T-cell (primary cell): ENCODE results near the gene ERMARD. TPM values are rescaled to one million over a fixed set of nuclear protein-coding genes. Genes with fewer than 3 reads are reported as not detected.

Experiments used
- ATAC-seq, 4 experiments: fragments of 200-7000 bp in 3 of 4; fragments of 150-1000 bp in 1 of 4; cut with Tn5 transposase; replicated peaks in 1 of 4; 1 replicate in 3 of 4; 2 replicates in 1 of 4; pipeline ENCODE4 v1.10.0; 2021; ENCODE audit warnings: moderate library complexity in 3 of 4, mild to moderate bottlenecking in 2 of 4, moderate number of reproducible peaks in 1 of 4
- CTCF ChIA-PET, 2 donors: fragments of 300-600 bp; sonication (Branson Sonifier 250); formaldehyde crosslinking; loops; one replicate each; lab custom pipeline; 2022; ENCODE audit warnings: antibody characterized with exemption in 2 of 2; lab: Charles Lee
- POLR2A ChIA-PET, 2 donors: fragments of 300-600 bp; sonication (Branson Sonifier 250); formaldehyde crosslinking; loops; one replicate each; lab custom pipeline; 2022; ENCODE audit warnings: antibody characterized with exemption in 2 of 2; lab: Charles Lee
- DNase-seq, 35 experiments: peaks; one replicate each; pipeline versions ENCODE4 v3.0.0 to v3.0.0-alpha.2; 2013 to 2023
- H3K27ac ChIP-seq: one replicate; pipeline ENCODE4 v1.5.1; 2013; ENCODE audit warnings: low read length
- H3K27me3 ChIP-seq, 2 experiments: replicated peaks in 1 of 2; 1 replicate in 1 of 2; 2 replicates in 1 of 2; pipeline versions ENCODE4 v1.6.1 to v1.7.0; 2013; ENCODE audit warnings: low read length in 1 of 2, mixed read lengths in 1 of 2; ENCODE audit not compliant: control insufficient read depth in 2 of 2, insufficient read depth in 2 of 2; ENCODE audit errors: extremely low read depth in 1 of 2
- H3K36me3 ChIP-seq, 2 donors: 1 replicate in 1 of 2; 2 replicates in 1 of 2; pipeline versions ENCODE4 v1.6.1 to v1.7.0; 2013; ENCODE audit warnings: low read length in 1 of 2; ENCODE audit not compliant: control insufficient read depth in 2 of 2, insufficient read depth in 1 of 2; ENCODE audit errors: extremely low read depth in 1 of 2
- H3K4me1 ChIP-seq, 2 experiments: 1 replicate in 1 of 2; 2 replicates in 1 of 2; pipeline versions ENCODE4 v1.6.1 to v1.7.0; 2013; ENCODE audit warnings: low read length in 2 of 2, mixed read lengths in 1 of 2; ENCODE audit not compliant: insufficient read depth in 2 of 2, control insufficient read depth in 1 of 2; ENCODE audit errors: extremely low read depth in 1 of 2
- H3K4me3 ChIP-seq, 2 donors: 1 replicate in 1 of 2; 2 replicates in 1 of 2; pipeline versions ENCODE4 v1.5.1 to v1.7.0; 2013; ENCODE audit warnings: mild to moderate bottlenecking in 2 of 2, low read length in 1 of 2, moderate library complexity in 1 of 2; ENCODE audit not compliant: control insufficient read depth in 1 of 2; ENCODE audit errors: extremely low read depth in 1 of 2
- H3K9me3 ChIP-seq: 2 replicates; pipeline ENCODE4 v1.7.0; 2013
- H3K27ac Mint-ChIP-seq, 2 donors: one replicate each; pipeline ENCODE4 v1.8.0; 2020 to 2021; ENCODE audit warnings: mild to moderate bottlenecking in 2 of 2, mixed read lengths in 2 of 2
- H3K27me3 Mint-ChIP-seq, 2 donors: one replicate each; pipeline ENCODE4 v1.8.0; 2021 to 2022; ENCODE audit warnings: mixed read lengths in 2 of 2
- H3K36me3 Mint-ChIP-seq: one replicate; pipeline ENCODE4 v1.8.0; 2021; ENCODE audit warnings: mixed read lengths
- H3K4me1 Mint-ChIP-seq, 3 donors: one replicate each; pipeline ENCODE4 v1.8.0; 2020 to 2022; ENCODE audit warnings: mixed read lengths in 3 of 3, mild to moderate bottlenecking in 1 of 3
- H3K4me3 Mint-ChIP-seq, 3 donors: one replicate each; pipeline ENCODE4 v1.8.0; 2020 to 2022; ENCODE audit warnings: mild to moderate bottlenecking in 3 of 3, mixed read lengths in 3 of 3, moderate library complexity in 3 of 3
- H3K9me3 Mint-ChIP-seq, 3 donors: one replicate each; pipeline ENCODE4 v1.8.0; 2020 to 2022; ENCODE audit warnings: mixed read lengths in 3 of 3
- WGBS: methylation state at CpG from one replicate; pipeline ENCODE4 v1.1.5; 2013; ENCODE audit warnings: missing lambda C conversion rate; ENCODE audit not compliant: insufficient coverage; 5-methylcytosine and 5-hydroxymethylcytosine counted together
- total RNA-seq, 35 experiments: library from RNA in 6 of 35; stranded (reverse) in 6 of 35; fragments of 120-200 nt in 1 of 35; gene quantifications; one replicate each; pipeline versions ENCODE4 v1.2.1 to v1.2.4 and lab custom pipeline; 2013 to 2026

The ERMARD gene
- total RNA-seq, 5 donors from 2014 or later (not counting 1 experiment from before 2014, with no cell fraction given), result 24.7 to 35.7 (median 29.9) TPM

- Histone ChIP-seq H3K27ac (no peak overlapping the region), H3K27me3 (peaks cover 3 to 38% of the 10 kb centered on the region in 2 experiments), H3K4me3 (no peak overlapping the region), H3K36me3 (peaks cover 3 to 4% of the 10 kb centered on the region in 2 donors), H3K4me1 (peaks cover 2 to 14% of the 10 kb centered on the region in 2 experiments), H3K9me3 (no peaks in the 10 kb centered on the region)
- ATAC-seq, result no peak
- H3K27me3 Mint-ChIP-seq, result peaks cover 19 to 30% of the 10 kb centered on the region in 2 donors
- POLR2A ChIA-PET, result interaction anchor here in 1 of 2 donors (0.6 kb wide), 1 partner anchor 823 kb away, joined by 5 read pairs; no protein-coding TSS in a partner anchor
- H3K4me1 Mint-ChIP-seq, result peaks cover 14 to 22% (median 18%) of the 10 kb centered on the region in 3 donors
- CTCF ChIA-PET, result interaction anchor here (0.6 to 1.1 kb wide), 3 partner anchors 9 to 741 kb away, joined by 3 to 4 read pairs (median 3); no protein-coding TSS in a partner anchor
- H3K27ac Mint-ChIP-seq, result no peak overlapping the region
- no peak for DNase-seq
- no peaks in the 10 kb centered on the region for H3K9me3 Mint-ChIP-seq
- 85% methylated on average over 4 of the region's 4 CpGs for WGBS
- peaks cover 5% of the 10 kb centered on the region for H3K36me3 Mint-ChIP-seq
- H3K4me3 Mint-ChIP-seq, result peak overlapping the region in 2 of 3 donors; percentile 58 to 87
These were observed 37.4 kb downstream of the ERMARD start for GRCh38 chr6:169788809-169789145.

GRCh38 chr6:169789146-169789943 lies 37.9 kb downstream of the ERMARD start:
- 94% methylated on average over 17 of the region's 24 CpGs for WGBS
- peaks cover 3 to 41% of the 10 kb centered on the region in 2 experiments for H3K27me3 ChIP-seq
- H3K4me1 ChIP-seq, result peaks cover 2 to 14% of the 10 kb centered on the region in 2 experiments
- no peaks in the 10 kb centered on the region for H3K9me3 ChIP-seq
- CTCF ChIA-PET, result interaction anchor here (0.5 to 2.6 kb wide), 13 partner anchors 15 to 795 kb away, joined by 3 to 44 read pairs (median 4); no protein-coding TSS in a partner anchor
- POLR2A ChIA-PET, result no interaction called here
- Mint-ChIP-seq H3K27ac (no peak overlapping the region), H3K36me3 (no peaks in the 10 kb centered on the region), H3K27me3 (peaks cover 23 to 30% of the 10 kb centered on the region in 2 donors), H3K9me3 (no peaks in the 10 kb centered on the region), H3K4me3 (peak overlapping the region; percentile 81 to 87 (median 81)), H3K4me1 (peaks cover 14 to 22% (median 18%) of the 10 kb centered on the region in 3 donors)
- H3K36me3 ChIP-seq, result peaks cover 0 to 3% of the 10 kb centered on the region in 2 donors
- no peak for DNase-seq
- no peak for ATAC-seq
- no peak overlapping the region for H3K27ac ChIP-seq
- peak overlapping the region; percentile 52 to 86 for H3K4me3 ChIP-seq

GRCh38 chr6:169789944-169790927 lies 38.8 kb downstream of the ERMARD start:
- Mint-ChIP-seq H3K27ac (peak overlapping the region in 1 of 2 donors; percentile 39), H3K36me3 (no peaks in the 10 kb centered on the region)
- POLR2A ChIA-PET, result interaction anchor here (0.5 to 1.1 kb wide), 2 partner anchors 13 to 69 kb away, joined by 3 read pairs; no protein-coding TSS in a partner anchor

GRCh38 chr6:169791721-169792131 lies 40.3 kb downstream of the ERMARD start:
- Mint-ChIP-seq H3K4me3 (peak overlapping the region in 1 of 3 donors; percentile 87), H3K27ac (no peak overlapping the region), H3K4me1 (peaks cover 14 to 22% (median 18%) of the 10 kb centered on the region in 3 donors), H3K27me3 (peaks cover 24 to 36% of the 10 kb centered on the region in 2 donors), H3K9me3 (no peaks in the 10 kb centered on the region), H3K36me3 (no peaks in the 10 kb centered on the region)
- H3K27ac ChIP-seq, result no peak overlapping the region
- POLR2A ChIA-PET, result no interaction called here
- ATAC-seq (no peak), DNase-seq (no peak)
- H3K27me3 ChIP-seq, result peaks cover 3 to 46% of the 10 kb centered on the region in 2 experiments
- 94% methylated on average over 3 of the region's 6 CpGs for WGBS
- H3K36me3 ChIP-seq, result no peaks in the 10 kb centered on the region
- peaks cover 2 to 14% of the 10 kb centered on the region in 2 experiments for H3K4me1 ChIP-seq
- H3K4me3 ChIP-seq, result no peak overlapping the region
- CTCF ChIA-PET, result interaction anchor here in 1 of 2 donors (2.6 kb wide), 1 partner anchor 13 kb away, joined by 44 read pairs; no protein-coding TSS in a partner anchor
- no peaks in the 10 kb centered on the region for H3K9me3 ChIP-seq

More at GRCh38 chr6:169789944-169790927, 38.8 kb downstream of the ERMARD start:
- Histone ChIP-seq H3K36me3 (no peaks in the 10 kb centered on the region), H3K9me3 (no peaks in the 10 kb centered on the region), H3K27me3 (peaks cover 3 to 46% of the 10 kb centered on the region in 2 experiments), H3K27ac (no peak overlapping the region), H3K4me1 (peaks cover 2 to 14% of the 10 kb centered on the region in 2 experiments), H3K4me3 (peak overlapping the region; percentile 52 to 86)
- under 1% methylated on average over 46 of the region's 61 CpGs for WGBS
- Mint-ChIP-seq H3K27me3 (peaks cover 24 to 31% of the 10 kb centered on the region in 2 donors), H3K4me1 (peaks cover 14 to 22% (median 18%) of the 10 kb centered on the region in 3 donors), H3K9me3 (no peaks in the 10 kb centered on the region), H3K4me3 (peak overlapping the region; percentile 81 to 87 (median 81))
- peak; percentile 31 to 80 (median 64) for DNase-seq
- peak; percentile 95 to 98 (median 97) for ATAC-seq
- CTCF ChIA-PET, result interaction anchor here (0.5 to 2.6 kb wide), 21 partner anchors 14 to 1420 kb away, joined by 3 to 44 read pairs (median 3); no protein-coding TSS in a partner anchor

- Mint-ChIP-seq H3K27ac (no peak overlapping the region), H3K4me3 (no peak overlapping the region), H3K9me3 (no peaks in the 10 kb centered on the region), H3K27me3 (peaks cover 24 to 39% of the 10 kb centered on the region in 2 donors), H3K36me3 (no peaks in the 10 kb centered on the region), H3K4me1 (peaks cover 14 to 22% (median 18%) of the 10 kb centered on the region in 3 donors)
- peaks cover 2 to 14% of the 10 kb centered on the region in 2 experiments for H3K4me1 ChIP-seq
- ChIA-PET POLR2A (no interaction called here), CTCF (no interaction called here)
- H3K9me3 ChIP-seq, result no peaks in the 10 kb centered on the region
- no peaks in the 10 kb centered on the region for H3K36me3 ChIP-seq
- peaks cover 3 to 46% of the 10 kb centered on the region in 2 experiments for H3K27me3 ChIP-seq
- no peak overlapping the region for H3K27ac ChIP-seq
- ATAC-seq, result no peak
- 86% methylated on average over 15 of the region's 21 CpGs for WGBS
- H3K4me3 ChIP-seq, result no peak overlapping the region
- DNase-seq, result no peak
These were observed 41.0 kb downstream of the ERMARD start for GRCh38 chr6:169792306-169793015.
